C4-2B (cell line): ENCODE measurements around the gene SIPA1.
"Not testable (repeated sequence)": the region's sequence is repeated elsewhere in the genome, so short reads cannot be mapped to it uniquely, and the experiment has no call there.

Experiments used
- ZFX ChIP-seq: fragments of 450-650 bp; IDR thresholded peaks from 2 replicates; pipeline ENCODE4 v1.6.1; 2017
- TF ChIP-seq, protein P1 (sequence below): fragments of 450-650 bp; conservative IDR thresholded peaks from 2 replicates; pipeline ENCODE4 v1.5.1; 2017; ENCODE audit warnings: mild to moderate bottlenecking

GRCh38 chr11:65639228-65639597 is 1.3 kb downstream of the SIPA1 start:
- TF ChIP-seq, protein P1, sequence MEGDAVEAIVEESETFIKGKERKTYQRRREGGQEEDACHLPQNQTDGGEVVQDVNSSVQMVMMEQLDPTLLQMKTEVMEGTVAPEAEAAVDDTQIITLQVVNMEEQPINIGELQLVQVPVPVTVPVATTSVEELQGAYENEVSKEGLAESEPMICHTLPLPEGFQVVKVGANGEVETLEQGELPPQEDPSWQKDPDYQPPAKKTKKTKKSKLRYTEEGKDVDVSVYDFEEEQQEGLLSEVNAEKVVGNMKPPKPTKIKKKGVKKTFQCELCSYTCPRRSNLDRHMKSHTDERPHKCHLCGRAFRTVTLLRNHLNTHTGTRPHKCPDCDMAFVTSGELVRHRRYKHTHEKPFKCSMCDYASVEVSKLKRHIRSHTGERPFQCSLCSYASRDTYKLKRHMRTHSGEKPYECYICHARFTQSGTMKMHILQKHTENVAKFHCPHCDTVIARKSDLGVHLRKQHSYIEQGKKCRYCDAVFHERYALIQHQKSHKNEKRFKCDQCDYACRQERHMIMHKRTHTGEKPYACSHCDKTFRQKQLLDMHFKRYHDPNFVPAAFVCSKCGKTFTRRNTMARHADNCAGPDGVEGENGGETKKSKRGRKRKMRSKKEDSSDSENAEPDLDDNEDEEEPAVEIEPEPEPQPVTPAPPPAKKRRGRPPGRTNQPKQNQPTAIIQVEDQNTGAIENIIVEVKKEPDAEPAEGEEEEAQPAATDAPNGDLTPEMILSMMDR: not testable (repeated sequence)
- not testable (repeated sequence) for TF ChIP-seq ZFX
